Large intestine (tissue), 3 donors: Measurements from ENCODE around the gene UGT1A10. TPM values are rescaled to one million over a fixed set of nuclear protein-coding genes. Genes with fewer than 3 reads are reported as not detected.

Source experiments
- DNase-seq, 2 donors: peaks; one replicate each; pipeline versions ENCODE4 v3.0.0 to v3.0.0-alpha.2; 2013
- H3K27ac ChIP-seq: one replicate; pipeline ENCODE4 v1.5.1; 2013; ENCODE audit warnings: low read length
- H3K27me3 ChIP-seq: 2 replicates; pipeline ENCODE4 v1.6.1; 2013; ENCODE audit warnings: low read length; ENCODE audit not compliant: control insufficient read depth, insufficient read depth
- H3K36me3 ChIP-seq: 2 replicates; pipeline ENCODE4 v1.6.1; 2013; ENCODE audit warnings: low read length; ENCODE audit not compliant: control insufficient read depth, insufficient read depth
- H3K4me1 ChIP-seq: one replicate; pipeline ENCODE4 v1.6.1; 2013; ENCODE audit warnings: low read length; ENCODE audit not compliant: control insufficient read depth, insufficient read depth
- H3K4me3 ChIP-seq: one replicate; pipeline ENCODE4 v1.5.1; 2013; ENCODE audit warnings: low read length
- H3K9me3 ChIP-seq: one replicate; pipeline ENCODE4 v1.6.1; 2013; ENCODE audit warnings: mild to moderate bottlenecking, low read depth, low read length, moderate library complexity; ENCODE audit not compliant: control insufficient read depth
- whole genome bisulfite sequencing: methylation state at CpG from one replicate; pipeline ENCODE4 v1.1.5; 2013; ENCODE audit warnings: low lambda C conversion rate; ENCODE audit not compliant: insufficient coverage; 5-methylcytosine and 5-hydroxymethylcytosine counted together
- polyA plus RNA-seq: library from polyadenylated mRNA; unstranded; fragments of 120-200 nt; gene quantifications from one replicate; pipeline ENCODE4 v1.2.1, GENCODE V29; 2013

UGT1A10 gene
- polyA plus RNA-seq, 1 donor: 0.06 TPM

DNA sequence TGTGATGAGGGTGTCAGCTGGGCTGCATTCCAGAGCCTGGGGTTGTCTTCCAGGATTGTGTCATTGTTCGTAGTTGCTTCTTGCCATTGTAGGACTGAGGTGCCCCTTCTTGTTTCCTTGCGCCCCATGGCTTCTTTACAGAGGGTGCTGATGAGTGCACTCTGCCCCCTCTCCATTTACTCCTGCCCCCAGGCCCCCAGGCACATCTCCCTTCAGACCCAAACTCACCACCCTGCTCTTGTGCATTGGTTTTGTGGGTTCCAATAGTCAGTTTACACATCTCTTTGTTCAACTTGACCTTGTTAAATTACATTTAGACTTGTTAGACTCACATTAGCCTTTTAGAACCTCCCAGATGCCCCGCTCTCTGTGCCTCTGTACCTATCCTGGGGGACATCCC is 184.9 kb downstream of the UGT1A10 start:
- Histone ChIP-seq H3K4me3 (no peak overlapping the region), H3K36me3 (no peaks in the 10 kb centered on the region), H3K27me3 (no peaks in the 10 kb centered on the region), H3K9me3 (no peaks in the 10 kb centered on the region), H3K4me1 (peaks cover 30% of the 10 kb centered on the region), H3K27ac (no peak overlapping the region)
- DNase-seq: no peak
- no CpG with 5 or more reads among the region's 3 CpGs for WGBS

DNA sequence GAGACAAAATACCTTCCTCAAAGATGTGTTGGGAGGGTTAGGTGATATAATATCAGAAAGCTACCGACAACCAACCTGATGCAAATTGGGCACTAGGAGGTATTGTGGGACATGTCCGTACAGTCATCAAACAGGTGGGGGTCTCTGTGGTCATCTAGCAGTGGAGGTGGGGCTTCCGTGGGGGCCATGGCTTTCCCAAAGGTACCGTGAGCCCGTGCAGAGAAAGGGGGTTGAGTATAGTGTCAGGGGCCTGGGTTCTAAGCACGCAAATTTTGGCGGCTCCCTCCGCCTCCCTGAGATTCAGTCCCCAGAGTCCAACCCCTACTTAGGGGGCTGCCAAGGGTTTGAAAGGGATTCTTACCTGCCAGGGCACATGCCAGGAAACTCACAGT is 185.5 kb downstream of the UGT1A10 start:
- H3K4me3 ChIP-seq: no peak overlapping the region
- no CpG with 5 or more reads among the region's 8 CpGs for WGBS
- H3K9me3 ChIP-seq: no peaks in the 10 kb centered on the region
- H3K27ac ChIP-seq: no peak overlapping the region
- peaks cover 25% of the 10 kb centered on the region for H3K4me1 ChIP-seq
- DNase-seq: no peak
- no peaks in the 10 kb centered on the region for H3K36me3 ChIP-seq
- H3K27me3 ChIP-seq: no peaks in the 10 kb centered on the region

GRCh38 chr2:233822101-233822771 is 186.0 kb downstream of the UGT1A10 start:
- no peaks in the 10 kb centered on the region for H3K9me3 ChIP-seq
- no peak overlapping the region for H3K4me3 ChIP-seq
- H3K27ac ChIP-seq: no peak overlapping the region
- H3K36me3 ChIP-seq: no peaks in the 10 kb centered on the region
- H3K4me1 ChIP-seq: peaks cover 21% of the 10 kb centered on the region
- H3K27me3 ChIP-seq: no peaks in the 10 kb centered on the region
- no peak for DNase-seq
- WGBS: no CpG with 5 or more reads among the region's 21 CpGs

Other genes with a start within 250 kb of the UGT1A10 start
- 33.6 TPM for gene USP40, start 69.7 kb upstream of the UGT1A10 start, polyA plus RNA-seq
- not detected for gene UGT1A8, start 18.8 kb upstream of the UGT1A10 start, polyA plus RNA-seq
- gene UGT1A9, start 35.5 kb downstream of the UGT1A10 start, polyA plus RNA-seq: not detected
- gene UGT1A7, start 45.5 kb downstream of the UGT1A10 start, polyA plus RNA-seq: not detected
- gene UGT1A6, start 56.4 kb downstream of the UGT1A10 start, polyA plus RNA-seq: 0.06 TPM
- gene UGT1A5, start 76.5 kb downstream of the UGT1A10 start, polyA plus RNA-seq: 0.15 TPM
- 0.04 TPM for gene UGT1A4, start 82.3 kb downstream of the UGT1A10 start, polyA plus RNA-seq
- 0.16 TPM for gene UGT1A3, start 92.6 kb downstream of the UGT1A10 start, polyA plus RNA-seq
- 1.6 TPM for gene UGT1A1, start 123.8 kb downstream of the UGT1A10 start, polyA plus RNA-seq
- 0.16 TPM for gene MROH2A, start 141.9 kb downstream of the UGT1A10 start, polyA plus RNA-seq
- gene HJURP, start 218.1 kb downstream of the UGT1A10 start, polyA plus RNA-seq: 10.6 TPM